Esophagus muscularis mucosa (tissue), 4 donors: ENCODE measurements around the gene BICRAL. TPM values are rescaled to one million over a fixed set of nuclear protein-coding genes. Genes with fewer than 3 reads are reported as not detected.
"Not testable (repeated sequence)": the region's sequence is repeated elsewhere in the genome, so short reads cannot be mapped to it uniquely, and the experiment has no call there.

Experiments
- DNase-seq: peaks from one replicate; pipeline ENCODE4 v3.0.0-alpha.2; 2017; ENCODE audit errors: extremely low spot score
- H3K27ac ChIP-seq, 4 donors: fragments of 200-600 bp; sonication (generic); replicated peaks in 1 of 4; 1 replicate in 3 of 4; 2 replicates in 1 of 4; pipeline ENCODE4 v1.5.1; 2016 to 2019; ENCODE audit warnings: mild to moderate bottlenecking in 1 of 4
- H3K27me3 ChIP-seq, 4 donors: fragments of 200-600 bp; sonication (generic); one replicate each; pipeline versions ENCODE4 v1.5.1 to v1.6.0; 2016 to 2019
- H3K36me3 ChIP-seq, 4 donors: fragments of 200-600 bp; sonication (generic); one replicate each; pipeline ENCODE4 v1.5.1; 2016 to 2019
- H3K4me1 ChIP-seq, 4 donors: fragments of 200-600 bp; sonication (generic); one replicate each; pipeline ENCODE4 v1.5.1; 2016 to 2019
- H3K4me3 ChIP-seq, 4 donors: fragments of 200-600 bp; sonication (generic); 1 replicate in 2 of 4; 2 replicates in 2 of 4; pipeline ENCODE4 v1.5.1; 2016 to 2019; ENCODE audit warnings: mild to moderate bottlenecking in 4 of 4, moderate library complexity in 1 of 4
- H3K9me3 ChIP-seq, 4 donors: fragments of 200-600 bp; sonication (generic); 1 replicate in 3 of 4; 2 replicates in 1 of 4; pipeline ENCODE4 v1.5.1; 2016 to 2019
- EP300 ChIP-seq: sonication (generic); formaldehyde crosslinking; IDR thresholded peaks from one replicate; pipeline ENCODE4 v1.6.1; 2017; ENCODE audit warnings: antibody characterized with exemption
- POLR2A ChIP-seq: fragments of 450-650 bp; IDR thresholded peaks from one replicate; pipeline ENCODE4 v1.6.1; 2017; ENCODE audit warnings: antibody characterized with exemption, moderate library complexity, mild to moderate bottlenecking, low read depth
- POLR2AphosphoS5 ChIP-seq, 2 donors: sonication (generic); formaldehyde crosslinking; IDR thresholded peaks; one replicate each; pipeline ENCODE4 v1.6.1; 2017; ENCODE audit warnings: antibody characterized with exemption in 2 of 2
- WGBS: methylation state at CpG from one replicate; pipeline ENCODE4 v1.1.5; 2018; 5-methylcytosine and 5-hydroxymethylcytosine counted together
- intact Hi-C: fragments of 100-400 bp; cut with DNase I; formaldehyde crosslinking; loops from one replicate; pipeline ENCODE4 v1.15.1; 2023
- total RNA-seq, 4 donors: library from RNA; depleted of rRNA; stranded (reverse); fragments of >200 nt; gene quantifications; one replicate each; pipeline versions ENCODE4 v1.1.0 to v1.2.1, GENCODE V29; 2016
- TF ChIP-seq, protein P1 (sequence below), 3 experiments: fragments of 200-600 bp in 2 of 3; fragments of 450-650 bp in 1 of 3; sonication (generic) in 2 of 3; IDR thresholded peaks; one replicate each; pipeline ENCODE4 v1.5.1; 2017 to 2019; ENCODE audit warnings: antibody characterized with exemption in 3 of 3, mild to moderate bottlenecking in 2 of 3, moderate library complexity in 1 of 3

BICRAL gene
- total RNA-seq, 4 donors from 2014 or later, result 18.2 to 27.9 (median 23.4) TPM

DNA sequence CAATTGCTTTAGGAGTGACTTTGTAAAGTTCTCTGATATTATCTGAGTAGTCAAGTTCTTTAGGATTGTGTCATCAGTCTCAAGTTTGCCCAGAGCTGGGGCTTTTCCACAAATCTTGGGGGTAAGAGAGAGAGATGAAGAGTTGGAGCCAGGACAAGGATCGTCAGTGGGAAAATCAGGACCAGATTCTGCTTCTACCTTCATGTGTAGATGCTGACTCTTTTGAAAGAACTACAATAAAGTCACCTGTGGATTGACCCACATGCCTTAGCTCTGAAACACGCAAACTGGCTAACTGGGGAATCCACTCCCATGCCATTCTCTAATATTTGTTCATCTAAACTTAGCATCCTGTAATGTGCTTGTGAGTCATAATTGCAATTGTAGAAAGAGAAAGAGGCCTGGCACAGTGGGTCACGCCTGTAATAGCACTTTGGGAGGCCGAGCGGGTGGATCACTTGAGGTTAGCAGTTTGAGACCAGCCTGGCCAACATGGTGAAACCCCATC lies 15.6 kb upstream of the BICRAL start:
- Histone ChIP-seq H3K36me3 (peaks cover 0 to under 1% (median 0%) of the 10 kb centered on the region in 4 donors), H3K4me3 (no peak overlapping the region), H3K27ac (no peak overlapping the region), H3K9me3 (no peaks in the 10 kb centered on the region), H3K27me3 (no peaks in the 10 kb centered on the region), H3K4me1 (peaks cover 0 to 7% (median 4%) of the 10 kb centered on the region in 4 donors)
- TF ChIP-seq POLR2A (no peak), EP300 (no peak), POLR2AphosphoS5 (IDR thresholded peaks at IDR 0.05) (no peak)
- TF ChIP-seq, protein P1, sequence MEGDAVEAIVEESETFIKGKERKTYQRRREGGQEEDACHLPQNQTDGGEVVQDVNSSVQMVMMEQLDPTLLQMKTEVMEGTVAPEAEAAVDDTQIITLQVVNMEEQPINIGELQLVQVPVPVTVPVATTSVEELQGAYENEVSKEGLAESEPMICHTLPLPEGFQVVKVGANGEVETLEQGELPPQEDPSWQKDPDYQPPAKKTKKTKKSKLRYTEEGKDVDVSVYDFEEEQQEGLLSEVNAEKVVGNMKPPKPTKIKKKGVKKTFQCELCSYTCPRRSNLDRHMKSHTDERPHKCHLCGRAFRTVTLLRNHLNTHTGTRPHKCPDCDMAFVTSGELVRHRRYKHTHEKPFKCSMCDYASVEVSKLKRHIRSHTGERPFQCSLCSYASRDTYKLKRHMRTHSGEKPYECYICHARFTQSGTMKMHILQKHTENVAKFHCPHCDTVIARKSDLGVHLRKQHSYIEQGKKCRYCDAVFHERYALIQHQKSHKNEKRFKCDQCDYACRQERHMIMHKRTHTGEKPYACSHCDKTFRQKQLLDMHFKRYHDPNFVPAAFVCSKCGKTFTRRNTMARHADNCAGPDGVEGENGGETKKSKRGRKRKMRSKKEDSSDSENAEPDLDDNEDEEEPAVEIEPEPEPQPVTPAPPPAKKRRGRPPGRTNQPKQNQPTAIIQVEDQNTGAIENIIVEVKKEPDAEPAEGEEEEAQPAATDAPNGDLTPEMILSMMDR (IDR thresholded peaks at IDR 0.05), result no peak
- intact Hi-C loops, result no loop called here
- WGBS, result 99% methylated on average over 5 of the region's 5 CpGs
- no peak for DNase-seq

DNA sequence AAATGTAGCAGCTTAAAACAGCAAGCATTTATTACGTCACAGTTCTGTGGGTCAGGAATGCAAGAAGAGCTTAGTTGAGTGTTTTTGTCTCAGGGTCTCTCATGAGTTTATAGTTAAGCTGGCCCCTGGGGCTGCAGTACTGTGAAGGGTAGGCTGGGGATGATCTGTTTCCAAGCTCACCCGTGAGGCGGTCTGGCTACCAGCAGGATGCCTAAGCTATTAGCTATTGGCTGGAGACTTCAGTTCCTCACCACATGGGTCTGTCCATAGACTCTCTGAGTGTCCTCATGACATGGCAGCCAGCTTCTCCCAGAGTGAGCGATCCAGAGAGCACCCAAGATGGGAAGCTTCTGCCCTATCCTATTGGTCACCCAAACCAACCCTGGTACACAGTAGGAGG lies 12.8 kb upstream of the BICRAL start:
- TF ChIP-seq EP300, result no peak
- TF ChIP-seq POLR2A, result no peak
- TF ChIP-seq, protein P1 (IDR thresholded peaks at IDR 0.05), result no peak
- no peak for TF ChIP-seq POLR2AphosphoS5 (IDR thresholded peaks at IDR 0.05)
- H3K4me1 ChIP-seq, result peaks cover 0 to 11% (median 7%) of the 10 kb centered on the region in 4 donors
- H3K27ac ChIP-seq, result no peak overlapping the region
- no peak overlapping the region for H3K4me3 ChIP-seq
- H3K27me3 ChIP-seq, result no peaks in the 10 kb centered on the region
- intact Hi-C loops, result no loop called here
- 98% methylated on average over 3 of the region's 4 CpGs for WGBS
- no peaks in the 10 kb centered on the region for H3K9me3 ChIP-seq
- H3K36me3 ChIP-seq, result no peaks in the 10 kb centered on the region
- DNase-seq, result no peak

DNA sequence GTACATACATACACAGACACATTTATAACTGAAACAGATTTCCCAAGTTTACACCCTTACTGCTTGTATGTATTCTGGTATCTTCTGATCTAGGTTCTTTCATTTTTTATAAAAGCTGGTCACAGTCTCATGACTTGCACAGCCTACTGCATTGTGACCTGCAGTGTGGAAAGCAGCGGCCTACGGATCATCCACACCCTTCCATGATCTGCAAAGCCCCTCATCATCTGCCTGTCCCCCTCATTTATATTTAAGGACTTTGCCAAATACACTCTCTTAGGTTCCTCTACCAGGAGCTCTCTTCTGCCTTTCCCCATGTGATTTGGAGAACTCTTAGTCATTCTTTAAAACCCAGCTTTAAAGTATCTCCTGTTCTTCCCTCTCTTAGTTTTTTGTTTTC lies 12.0 kb upstream of the BICRAL start:
- TF ChIP-seq POLR2A (no peak), POLR2AphosphoS5 (IDR thresholded peaks at IDR 0.05) (no peak), EP300 (no peak)
- TF ChIP-seq, protein P1 (IDR thresholded peaks at IDR 0.05), result no peak
- intact Hi-C loops, result no loop called here
- DNase-seq, result no peak
- Histone ChIP-seq H3K36me3 (no peaks in the 10 kb centered on the region), H3K4me1 (peaks cover 0 to 11% (median 7%) of the 10 kb centered on the region in 4 donors), H3K9me3 (no peaks in the 10 kb centered on the region), H3K27me3 (no peaks in the 10 kb centered on the region), H3K4me3 (no peak overlapping the region), H3K27ac (no peak overlapping the region)
- WGBS, result 92% methylated on average over 2 of the region's 2 CpGs

DNA sequence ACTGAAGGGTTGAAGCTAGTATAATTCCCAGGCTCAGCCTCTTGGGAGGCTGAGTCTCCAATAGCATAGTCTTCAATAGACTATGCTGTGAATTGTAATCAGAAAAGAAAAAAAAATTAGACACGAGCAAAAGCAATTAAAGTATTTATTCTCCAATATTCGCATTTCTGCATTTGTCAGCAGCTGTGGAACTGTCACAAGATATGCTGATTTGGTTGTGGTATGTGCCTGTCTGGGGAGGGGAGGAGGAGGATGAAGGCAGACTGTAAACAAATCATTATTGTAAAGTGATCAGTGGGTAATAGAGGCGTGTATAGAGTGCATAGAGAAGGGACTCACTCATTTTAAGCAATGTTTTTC lies 10.1 kb upstream of the BICRAL start:
- H3K4me1 ChIP-seq, result peaks cover 0 to 11% (median 7%) of the 10 kb centered on the region in 4 donors
- no peak overlapping the region for H3K4me3 ChIP-seq
- intact Hi-C loops, result no loop called here
- no peaks in the 10 kb centered on the region for H3K27me3 ChIP-seq
- no peaks in the 10 kb centered on the region for H3K9me3 ChIP-seq
- no peak for DNase-seq
- TF ChIP-seq EP300, result no peak
- no peak for TF ChIP-seq POLR2AphosphoS5 (IDR thresholded peaks at IDR 0.05)
- TF ChIP-seq, protein P1 (IDR thresholded peaks at IDR 0.05), result no peak
- TF ChIP-seq POLR2A, result no peak
- WGBS, result 60% methylated on average over 3 of the region's 3 CpGs
- H3K27ac ChIP-seq, result no peak overlapping the region
- no peaks in the 10 kb centered on the region for H3K36me3 ChIP-seq

DNA sequence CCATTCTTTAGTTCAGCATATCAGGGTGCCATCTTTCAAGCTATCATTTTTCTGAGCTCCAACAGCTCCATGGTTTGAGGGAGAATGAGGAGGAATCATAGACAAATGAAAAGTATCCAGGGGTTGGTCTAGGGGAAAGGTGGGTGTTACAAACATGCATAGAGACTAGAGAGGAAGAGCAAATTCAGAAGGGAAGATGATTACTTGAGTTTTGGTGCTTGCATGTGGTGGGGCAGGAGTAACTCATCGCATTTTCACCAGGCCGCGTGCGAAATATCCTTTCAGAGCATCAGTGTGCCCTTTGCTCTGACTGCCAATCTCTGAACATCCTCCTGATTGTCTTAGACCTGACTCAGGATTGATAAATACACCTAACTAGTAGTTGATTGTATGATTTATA lies 7.7 kb upstream of the BICRAL start:
- no peak for DNase-seq
- Histone ChIP-seq H3K4me3 (no peak overlapping the region), H3K36me3 (no peaks in the 10 kb centered on the region), H3K4me1 (peaks cover 0 to 21% (median 7%) of the 10 kb centered on the region in 4 donors), H3K27ac (no peak overlapping the region), H3K9me3 (no peaks in the 10 kb centered on the region), H3K27me3 (no peaks in the 10 kb centered on the region)
- 95% methylated on average over 4 of the region's 4 CpGs for WGBS
- TF ChIP-seq, protein P1 (IDR thresholded peaks at IDR 0.05), result no peak
- TF ChIP-seq POLR2A, result no peak
- no peak for TF ChIP-seq POLR2AphosphoS5 (IDR thresholded peaks at IDR 0.05)
- TF ChIP-seq EP300, result no peak
- intact Hi-C loops, result no loop called here

DNA sequence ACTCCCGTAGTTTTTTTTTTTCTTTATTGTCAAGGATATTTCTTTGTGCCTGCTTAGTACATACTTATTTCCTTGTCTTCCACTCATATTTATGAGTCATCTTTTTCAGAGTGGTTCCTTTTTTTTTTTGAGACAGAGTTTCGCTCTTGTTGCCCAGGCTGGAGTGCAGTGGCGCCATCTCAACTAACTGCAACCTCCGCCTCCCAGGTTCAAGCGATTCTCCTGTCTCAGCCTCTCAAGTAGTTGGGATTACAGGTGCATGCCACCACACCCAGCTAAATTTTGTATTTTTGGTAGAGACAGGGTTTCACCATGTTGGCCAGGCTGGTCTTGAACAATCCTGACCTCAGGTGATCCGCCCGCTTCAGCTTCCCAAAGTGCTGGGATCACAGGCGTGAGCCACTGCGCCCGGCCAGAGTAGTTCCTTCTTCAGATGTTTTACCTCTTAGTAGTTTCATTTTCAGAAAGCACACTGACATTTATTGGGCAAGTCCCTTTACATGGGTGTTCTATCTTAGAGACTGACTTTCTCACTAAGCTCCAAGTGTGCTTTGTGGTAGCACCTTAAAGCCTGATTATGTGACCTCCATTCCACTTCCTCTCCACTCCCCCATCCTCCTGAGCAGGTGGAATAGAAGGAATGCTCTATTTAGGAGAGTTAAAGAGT lies 6.9 kb upstream of the BICRAL start:
- H3K9me3 ChIP-seq, DNase-seq, intact Hi-C loops, H3K4me3 ChIP-seq, H3K36me3 ChIP-seq, H3K27me3 ChIP-seq: not testable (repeated sequence)
- Histone ChIP-seq H3K27ac (peak overlapping the region in 1 of 4 donors; percentile 50), H3K4me1 (peaks cover under 1 to 21% (median 7%) of the 10 kb centered on the region in 4 donors)
- WGBS, result 80% methylated on average over 10 of the region's 10 CpGs
